H1 (cell line): ENCODE measurements around the gene ZNF768. TPM values are rescaled to one million over a fixed set of nuclear protein-coding genes. Genes with fewer than 3 reads are reported as not detected.

Experiments used
- CTCF ChIA-PET: fragments of 300-600 bp; sonication (Branson Sonifier 250); formaldehyde crosslinking; loops from one replicate; lab custom pipeline; 2021; ENCODE audit not compliant: partially characterized antibody; lab: Charles Lee
- POLR2A ChIA-PET: fragments of 300-600 bp; sonication (Branson Sonifier 250); formaldehyde crosslinking; loops from one replicate; lab custom pipeline; 2021; ENCODE audit warnings: inconsistent platforms; ENCODE audit not compliant: partially characterized antibody; lab: Charles Lee
- DNase-seq, 2 experiments: peaks; one replicate each; pipeline versions ENCODE4 v3.0.0 to v3.0.0-alpha.2; 2010 to 2022; ENCODE audit warnings: low spot score in 2 of 2, low read depth in 1 of 2, mixed read lengths in 1 of 2
- FAIRE-seq: peaks from 2 replicates; lab custom pipeline; 2011; peaks lifted over from hg19 to GRCh38; lab: Jason Lieb, UNC
- H2AFZ ChIP-seq: 2 replicates; pipeline ENCODE4 v1.8.1; 2012; ENCODE audit warnings: low read length, inconsistent platforms
- H2AK5ac ChIP-seq: 2 replicates; pipeline ENCODE4 v1.6.1; 2013; ENCODE audit warnings: low read depth, low read length
- H2BK120ac ChIP-seq: replicated peaks from 2 replicates; pipeline ENCODE3; 2013; ENCODE audit warnings: low read depth, low read length, inconsistent platforms
- H2BK12ac ChIP-seq: 2 replicates; pipeline ENCODE4 v1.6.1; 2013; ENCODE audit warnings: low read depth, low read length
- H2BK15ac ChIP-seq: 2 replicates; pipeline ENCODE4 v1.6.1; 2013; ENCODE audit warnings: low read length
- H2BK20ac ChIP-seq: 2 replicates; pipeline ENCODE4 v1.6.1; 2013; ENCODE audit warnings: low read length
- H2BK5ac ChIP-seq: 2 replicates; pipeline ENCODE4 v1.6.1; 2013; ENCODE audit warnings: low read depth, low read length
- H3K14ac ChIP-seq: 2 replicates; pipeline ENCODE4 v1.6.1; 2013; ENCODE audit warnings: inconsistent platforms; ENCODE audit not compliant: insufficient read length
- H3K18ac ChIP-seq: 2 replicates; pipeline ENCODE4 v1.6.1; 2013; ENCODE audit warnings: low read length; ENCODE audit errors: extremely low read depth
- H3K23ac ChIP-seq: 2 replicates; pipeline ENCODE4 v1.6.1; 2013; ENCODE audit warnings: inconsistent platforms; ENCODE audit not compliant: insufficient read length
- H3K23me2 ChIP-seq: 2 replicates; pipeline ENCODE4 v1.6.1; 2013; ENCODE audit warnings: low read depth, low read length
- H3K27ac ChIP-seq: 2 replicates; pipeline ENCODE4 v1.6.1; 2011; ENCODE audit warnings: low read depth, low read length, inconsistent platforms
- H3K27me3 ChIP-seq, 4 experiments: replicated peaks in 1 of 4; 1 replicate in 1 of 4; 2 replicates in 3 of 4; pipeline versions ENCODE4 v1.6.1 to v1.8.1; 2011 to 2013; ENCODE audit warnings: low read length in 3 of 4, mild to moderate bottlenecking in 3 of 4, inconsistent platforms in 2 of 4, mixed read lengths in 2 of 4, moderate library complexity in 1 of 4; ENCODE audit not compliant: control insufficient read depth in 3 of 4, insufficient read depth in 3 of 4; ENCODE audit errors: extremely low read depth in 1 of 4
- H3K36me3 ChIP-seq, 4 experiments: 2 replicates each; pipeline versions ENCODE4 v1.6.1 to v1.8.1; 2011 to 2013; ENCODE audit warnings: mild to moderate bottlenecking in 4 of 4, low read length in 3 of 4, moderate library complexity in 2 of 4, control low read depth in 1 of 4, inconsistent platforms in 1 of 4; ENCODE audit not compliant: insufficient read depth in 4 of 4, control insufficient read depth in 2 of 4
- H3K4ac ChIP-seq: replicated peaks from 2 replicates; pipeline ENCODE3; 2013; ENCODE audit warnings: low read length, low read depth, mixed read lengths, inconsistent platforms; ENCODE audit not compliant: insufficient read length
- H3K4me1 ChIP-seq, 4 experiments: replicated peaks in 1 of 4; 1 replicate in 1 of 4; 2 replicates in 3 of 4; pipeline versions ENCODE4 v1.6.1 to v1.8.1; 2011 to 2013; ENCODE audit warnings: low read length in 3 of 4, inconsistent platforms in 2 of 4, mixed read lengths in 1 of 4; ENCODE audit not compliant: insufficient read depth in 4 of 4, control insufficient read depth in 3 of 4
- H3K4me2 ChIP-seq, 2 experiments: 2 replicates each; pipeline versions ENCODE4 v1.6.1 to v1.8.1; 2011 to 2013; ENCODE audit warnings: low read depth in 2 of 2, low read length in 2 of 2, control low read depth in 1 of 2, inconsistent platforms in 1 of 2, mild to moderate bottlenecking in 1 of 2; ENCODE audit not compliant: insufficient read depth in 1 of 2
- H3K4me3 ChIP-seq, 4 experiments: fragments of 200-600, 300-600 bp in 1 of 4; sonication (generic), shearing (Covaris generic), sonication (Bioruptor Twin) in 1 of 4; 2 replicates each; pipeline versions ENCODE4 v1.5.1 to v1.8.1; 2011 to 2016; ENCODE audit warnings: low read length in 4 of 4, low read depth in 3 of 4, control low read depth in 2 of 4, inconsistent platforms in 2 of 4, mild to moderate bottlenecking in 2 of 4, mixed read lengths in 1 of 4, moderate library complexity in 1 of 4; ENCODE audit not compliant: insufficient read depth in 2 of 4; ENCODE audit errors: extremely low read depth in 1 of 4
- H3K56ac ChIP-seq: replicated peaks from 2 replicates; pipeline ENCODE3; 2013; ENCODE audit warnings: low read depth, mild to moderate bottlenecking, mixed read lengths, low read length, inconsistent platforms; ENCODE audit not compliant: insufficient read length
- H3K79me1 ChIP-seq: 2 replicates; pipeline ENCODE4 v1.6.1; 2013; ENCODE audit warnings: low read depth, low read length, control low read depth
- H3K79me2 ChIP-seq, 2 experiments: 2 replicates each; pipeline versions ENCODE4 v1.6.1 to v1.8.1; 2012 to 2013; ENCODE audit warnings: low read length in 2 of 2, mild to moderate bottlenecking in 2 of 2, inconsistent platforms in 1 of 2; ENCODE audit not compliant: insufficient read depth in 2 of 2, control insufficient read depth in 1 of 2
- H3K9ac ChIP-seq, 4 experiments: replicated peaks in 1 of 4; 1 replicate in 1 of 4; 2 replicates in 3 of 4; pipeline versions ENCODE4 v1.6.1 to v1.8.1; 2011 to 2013; ENCODE audit warnings: low read depth in 3 of 4, low read length in 3 of 4, control low read depth in 2 of 4, mild to moderate bottlenecking in 2 of 4, moderate library complexity in 2 of 4, inconsistent platforms in 1 of 4; ENCODE audit errors: extremely low read depth in 1 of 4
- H3K9me3 ChIP-seq, 2 experiments: 2 replicates each; pipeline versions ENCODE4 v1.6.1 to v1.8.1; 2012 to 2013; ENCODE audit warnings: mild to moderate bottlenecking in 2 of 2, moderate library complexity in 2 of 2, control low read depth in 1 of 2, inconsistent platforms in 1 of 2, low read depth in 1 of 2, low read length in 1 of 2, mixed read lengths in 1 of 2; ENCODE audit not compliant: insufficient read depth in 2 of 2
- H4K20me1 ChIP-seq, 2 experiments: replicated peaks in 1 of 2; 2 replicates each; pipeline versions ENCODE3 to v1.8.1; 2011 to 2013; ENCODE audit warnings: inconsistent platforms in 2 of 2, low read length in 2 of 2, mild to moderate bottlenecking in 1 of 2; ENCODE audit not compliant: insufficient read depth in 2 of 2, control insufficient read depth in 1 of 2
- H4K5ac ChIP-seq: 2 replicates; pipeline ENCODE4 v1.6.1; 2013; ENCODE audit warnings: low read length, low read depth, mixed read lengths, inconsistent platforms; ENCODE audit not compliant: insufficient read length
- H4K8ac ChIP-seq: 2 replicates; pipeline ENCODE4 v1.8.0; 2013; ENCODE audit warnings: mild to moderate bottlenecking, moderate library complexity, low read length, inconsistent platforms; ENCODE audit not compliant: insufficient read depth; ENCODE audit errors: extremely low read depth
- H4K91ac ChIP-seq: replicated peaks from 2 replicates; pipeline ENCODE3; 2013; ENCODE audit warnings: low read length, mixed read lengths, inconsistent platforms; ENCODE audit not compliant: insufficient read length
- CHD1 ChIP-seq: IDR thresholded peaks from 2 replicates; pipeline ENCODE4 v1.6.1; 2012; ENCODE audit warnings: low read depth, low read length, improper control_type of control experiment
- CREB1 ChIP-seq: IDR thresholded peaks from 2 replicates; pipeline ENCODE4 v1.6.1; 2012; ENCODE audit warnings: inconsistent platforms
- FOSL1 ChIP-seq: IDR thresholded peaks from 2 replicates; pipeline ENCODE4 v1.6.1; 2011; ENCODE audit warnings: mild to moderate bottlenecking, low read depth, low read length, moderate library complexity; ENCODE audit not compliant: insufficient read depth
- JUND ChIP-seq: IDR thresholded peaks from 2 replicates; pipeline ENCODE4 v1.6.1; 2011; ENCODE audit warnings: mild to moderate bottlenecking, improper control_type of control experiment, low read length
- MAX ChIP-seq: IDR thresholded peaks from 2 replicates; pipeline ENCODE4 v1.6.1; 2012; ENCODE audit warnings: inconsistent platforms
- POLR2A ChIP-seq, 2 experiments: IDR thresholded peaks; 1 replicate in 1 of 2; 2 replicates in 1 of 2; pipeline ENCODE4 v1.6.1; 2011; ENCODE audit warnings: low read depth in 2 of 2, low read length in 2 of 2, mild to moderate bottlenecking in 2 of 2; ENCODE audit errors: control extremely low read depth in 1 of 2
- RNF2 ChIP-seq: fragments of 200-900, 300-1000 bp; sonication (generic); IDR thresholded peaks from 2 replicates; pipeline ENCODE4 v1.7.1; 2016; ENCODE audit warnings: borderline replicate concordance, low read depth, mild to moderate bottlenecking, antibody characterized with exemption, low read length; ENCODE audit not compliant: poor library complexity, severe bottlenecking; ENCODE audit errors: missing control alignments
- SAP30 ChIP-seq: fragments of 300-600 bp; sonication (generic); IDR thresholded peaks from 2 replicates; pipeline ENCODE4 v1.7.1; 2012; ENCODE audit warnings: low read length, moderate library complexity, mild to moderate bottlenecking, inconsistent platforms; ENCODE audit not compliant: insufficient read depth, insufficient replicate concordance
- SIN3A ChIP-seq, 2 experiments: IDR thresholded peaks in 1 of 2; conservative IDR thresholded peaks in 1 of 2; 2 replicates each; pipeline ENCODE4 v1.6.1; 2011 to 2012; ENCODE audit warnings: low read length in 2 of 2, improper control_type of control experiment in 1 of 2, low read depth in 1 of 2, mild to moderate bottlenecking in 1 of 2
- TBP ChIP-seq: IDR thresholded peaks from 2 replicates; pipeline ENCODE4 v1.6.1; 2011; ENCODE audit warnings: low read depth, low read length, improper control_type of control experiment
- TEAD4 ChIP-seq: IDR thresholded peaks from 2 replicates; pipeline ENCODE4 v1.6.1; 2012; ENCODE audit warnings: low read depth, low read length, inconsistent platforms, mixed read lengths
- WGBS, 2 experiments: shearing (Covaris generic) in 1 of 2; methylation state at CpG; one replicate each; pipeline versions ENCODE4 v1.1.6 to v1.1.7; 2013 to 2015; ENCODE audit warnings: low lambda C conversion rate in 2 of 2, mixed read lengths in 2 of 2, inconsistent platforms in 1 of 2, low coverage in 1 of 2, missing lambda C conversion rate in 1 of 2; ENCODE audit not compliant: insufficient replicate concordance in 2 of 2, insufficient coverage in 1 of 2, insufficient read length in 1 of 2; ENCODE audit errors: extremely low coverage in 1 of 2, missing lambda C conversion rate in 1 of 2; 5-methylcytosine and 5-hydroxymethylcytosine counted together
- polyA plus RNA-seq, 7 experiments: library from polyadenylated mRNA; depleted of rRNA in 3 of 7; stranded (reverse) in 5 of 7; unstranded in 2 of 7; fragments of >200 nt in 5 of 7; fragments of 200-250 nt in 2 of 7; gene quantifications; 1 replicate in 5 of 7; 2 replicates in 1 of 7; 4 replicates in 1 of 7; pipeline versions ENCODE4 v1.2.1 to v1.2.3, GENCODE V29; 2011 to 2013; ENCODE audit warnings: missing spikeins in 2 of 7, mixed read lengths in 2 of 7
- total RNA-seq: library from RNA; stranded (reverse); fragmentation: NEBNext Ultra II Directional; extraction: Animal tissue kit (Norgen Biotek cat#: 25700); gene quantifications from 2 replicates; pipeline ENCODE4 v1.2.1, GENCODE V29; 2021

Gene ZNF768
- total and polyA plus RNA-seq, 2 of the 8 experiments (the other 6 are each of a cell fraction or from before 2014, with no cell fraction given): 36.1 to 47.7 TPM

- no peak overlapping the region for H3K4me3 ChIP-seq
- H3K9me3 ChIP-seq: no peaks in the 10 kb centered on the region
- ChIA-PET POLR2A (interaction anchor here (0.8 to 3.4 kb wide), 5 partner anchors 9 to 108 kb away, joined by 3 to 26 read pairs (median 5); partner anchors contain the start of gene ZNF688), CTCF (no interaction called here)
- H3K9ac ChIP-seq: no peak overlapping the region
- peaks cover 0 to 8% (median 2%) of the 10 kb centered on the region in 4 experiments; a peak in 2 of 8 replicates for H3K36me3 ChIP-seq
- no peak overlapping the region for H3K4ac ChIP-seq
- H4K8ac ChIP-seq: peak overlapping the region; percentile 53; the same call in 1 of the 2 replicates
- H3K4me1 ChIP-seq: peaks cover 6 to 10% (median 7%) of the 10 kb centered on the region in 4 experiments
- no peak overlapping the region for H2BK5ac ChIP-seq
- H2BK12ac ChIP-seq: no peak overlapping the region
- H4K20me1 ChIP-seq: peaks cover 0 to 5% of the 10 kb centered on the region in 2 experiments
- H3K4me2 ChIP-seq: no peak overlapping the region; a peak in 1 of 4 replicates
- H2BK15ac ChIP-seq: no peak overlapping the region
- DNase-seq: no peak
- no peak overlapping the region for H4K91ac ChIP-seq
- H3K23ac ChIP-seq: no peak overlapping the region
- H3K56ac ChIP-seq: no peak overlapping the region
- H3K27ac ChIP-seq: no peak overlapping the region
- H3K18ac ChIP-seq: no peak overlapping the region
- no peak overlapping the region for H2AFZ ChIP-seq
- no peak for FAIRE-seq
- WGBS, 2 experiments: 97% methylated on average over 41 of the region's 57 CpGs; no CpG with 5 or more reads in 1 of the 2 experiments
- peaks cover 2% of the 10 kb centered on the region for H3K79me1 ChIP-seq
- H3K14ac ChIP-seq: no peak overlapping the region
- no peak overlapping the region for H2BK120ac ChIP-seq
- H3K27me3 ChIP-seq: no peaks in the 10 kb centered on the region
- no peak overlapping the region for H2BK20ac ChIP-seq
- H3K79me2 ChIP-seq: peaks cover 0 to 4% of the 10 kb centered on the region in 2 experiments; a peak in 1 of 4 replicates
- H3K23me2 ChIP-seq: peaks cover 7% of the 10 kb centered on the region
- H4K5ac ChIP-seq: no peak overlapping the region
- no peak overlapping the region for H2AK5ac ChIP-seq
- no peak for TF ChIP-seq MAX
- TF ChIP-seq RNF2: no peak
- TF ChIP-seq POLR2A (IDR thresholded peaks at IDR 0.05; ENCODE audit: control extremely low read depth in 1 of 2, low read depth in 2 of 2, low read length in 2 of 2): no peak
- no peak for TF ChIP-seq CREB1
- TF ChIP-seq SAP30: no peak
- no peak for TF ChIP-seq TBP
- TF ChIP-seq CHD1: no peak
- no peak for TF ChIP-seq TEAD4
- TF ChIP-seq SIN3A (conservative IDR thresholded peaks at IDR 0.05 in 1 of 2, IDR thresholded peaks at IDR 0.05 in 1 of 2; ENCODE audit: low read depth in 1 of 2, low read length in 2 of 2): no peak
- no peak for TF ChIP-seq FOSL1
- no peak for TF ChIP-seq JUND
Observed at GRCh38 chr16:30532285-30533145, 6.1 kb upstream of the ZNF768 start.
